ENCODE results near the gene ITGB1. TPM values are rescaled to one million over a fixed set of nuclear protein-coding genes. Genes with fewer than 3 reads are reported as not detected.

Gene ITGB1
- total RNA-seq, 4 donors from 2014 or later = 167 to 261 (median 218) TPM

DNA sequence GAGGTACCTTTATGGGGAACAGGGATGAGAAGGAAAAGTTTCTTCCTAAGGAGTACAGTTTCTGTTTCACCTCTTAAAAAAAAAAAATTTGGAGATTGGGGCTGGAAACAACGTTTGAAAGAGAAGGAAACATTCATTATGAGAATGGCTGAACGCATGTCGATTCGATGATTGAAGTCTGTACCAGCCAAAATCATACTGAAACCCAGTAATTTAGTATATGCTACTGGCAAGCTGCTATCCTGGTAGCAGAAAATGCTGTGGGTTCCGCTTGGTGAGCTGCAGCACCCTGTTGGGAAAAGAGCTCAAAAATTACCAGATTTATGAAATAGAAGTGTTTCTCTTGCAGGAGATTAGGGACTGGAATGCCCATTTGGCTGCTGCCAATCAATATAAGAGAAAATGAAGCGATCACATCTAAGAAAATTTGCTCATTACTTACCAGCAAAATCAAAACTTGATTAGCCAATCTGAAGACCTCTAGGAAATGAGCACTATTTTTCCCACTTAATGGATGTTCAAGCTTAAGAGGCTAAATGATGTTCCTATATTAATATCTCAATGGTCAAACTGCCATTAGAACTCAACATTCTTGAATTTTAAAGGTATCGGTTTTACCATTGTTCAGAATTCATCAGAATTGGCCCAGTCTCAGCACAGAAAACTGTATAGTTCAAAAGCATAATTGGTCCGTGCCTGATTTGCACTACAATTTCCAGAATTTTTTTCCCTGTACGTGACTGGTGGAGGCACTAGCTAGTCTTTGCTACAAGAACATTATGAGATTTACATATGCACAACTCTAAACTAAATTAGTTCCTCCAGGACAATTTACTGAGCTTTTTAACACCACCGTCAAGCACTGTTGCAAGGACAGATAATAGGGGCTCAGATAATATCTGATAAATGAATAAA, 1.2 kb upstream of the ITGB1 start:
- no peak for DNase-seq (ENCODE audit: low spot score in 2 of 2)

DNA sequence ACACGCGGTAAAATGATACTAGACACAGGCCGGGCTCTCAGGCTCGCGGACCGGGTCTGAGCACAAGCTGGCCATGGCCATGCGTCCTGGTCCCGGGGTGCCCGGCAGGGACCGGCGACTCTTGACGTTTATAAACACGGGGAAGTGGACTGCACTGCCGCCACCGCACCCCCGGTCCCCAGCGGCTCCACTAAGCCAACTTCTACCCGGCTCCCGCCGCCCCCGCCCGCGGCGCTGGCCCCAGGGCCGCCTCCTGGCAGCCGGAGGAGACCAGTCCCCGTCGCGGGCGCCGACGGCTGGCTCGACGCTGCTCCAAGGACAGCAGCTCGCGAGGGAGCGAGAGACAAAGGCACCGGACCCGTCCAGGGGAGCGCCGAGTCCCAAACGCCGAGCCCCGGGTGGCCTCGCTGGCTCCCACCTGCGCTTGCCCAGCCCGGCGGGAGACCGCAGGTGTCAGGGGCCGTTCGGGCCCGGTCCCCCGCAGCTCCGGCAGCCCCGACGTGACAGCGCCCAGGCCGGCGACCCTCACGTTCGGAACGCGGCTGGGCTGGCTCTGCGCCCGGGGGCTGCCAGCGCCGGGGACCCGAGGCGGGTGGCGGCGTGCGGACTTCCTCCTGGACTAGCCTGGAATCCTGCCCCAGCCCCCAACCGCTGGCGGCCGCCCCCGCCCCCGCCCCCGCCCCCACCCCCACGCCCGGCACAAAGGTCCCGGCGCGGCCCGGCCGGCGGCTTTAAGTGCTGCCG, 517 bp downstream of the ITGB1 start:
- peak; percentile 76 to 88 for DNase-seq (ENCODE audit: low spot score in 2 of 2)
- Histone ChIP-seq H3K4me1 (peaks cover 74% of the 10 kb centered on the region), H3K27ac (peak overlapping the region; percentile 97), H3K4me3 (peak overlapping the region; percentile 94), H3K36me3 (no peaks in the 10 kb centered on the region), H3K27me3 (no peaks in the 10 kb centered on the region), H3K9me3 (no peaks in the 10 kb centered on the region)
- TF ChIP-seq EP300 (IDR thresholded peaks at IDR 0.05) (no peak), POLR2AphosphoS5 (IDR thresholded peaks at IDR 0.05) (no peak), POLR2A (IDR thresholded peaks at IDR 0.05) (peak in 1 of 2 donors; percentile 33)
- TF ChIP-seq, protein P1, sequence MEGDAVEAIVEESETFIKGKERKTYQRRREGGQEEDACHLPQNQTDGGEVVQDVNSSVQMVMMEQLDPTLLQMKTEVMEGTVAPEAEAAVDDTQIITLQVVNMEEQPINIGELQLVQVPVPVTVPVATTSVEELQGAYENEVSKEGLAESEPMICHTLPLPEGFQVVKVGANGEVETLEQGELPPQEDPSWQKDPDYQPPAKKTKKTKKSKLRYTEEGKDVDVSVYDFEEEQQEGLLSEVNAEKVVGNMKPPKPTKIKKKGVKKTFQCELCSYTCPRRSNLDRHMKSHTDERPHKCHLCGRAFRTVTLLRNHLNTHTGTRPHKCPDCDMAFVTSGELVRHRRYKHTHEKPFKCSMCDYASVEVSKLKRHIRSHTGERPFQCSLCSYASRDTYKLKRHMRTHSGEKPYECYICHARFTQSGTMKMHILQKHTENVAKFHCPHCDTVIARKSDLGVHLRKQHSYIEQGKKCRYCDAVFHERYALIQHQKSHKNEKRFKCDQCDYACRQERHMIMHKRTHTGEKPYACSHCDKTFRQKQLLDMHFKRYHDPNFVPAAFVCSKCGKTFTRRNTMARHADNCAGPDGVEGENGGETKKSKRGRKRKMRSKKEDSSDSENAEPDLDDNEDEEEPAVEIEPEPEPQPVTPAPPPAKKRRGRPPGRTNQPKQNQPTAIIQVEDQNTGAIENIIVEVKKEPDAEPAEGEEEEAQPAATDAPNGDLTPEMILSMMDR (IDR thresholded peaks at IDR 0.05) = no peak
- WGBS = 0% methylated on average over 25 of the region's 87 CpGs

More for the DNA sequence above, 1.2 kb upstream of the ITGB1 start:
- no peaks in the 10 kb centered on the region for H3K9me3 ChIP-seq
- TF ChIP-seq EP300 (IDR thresholded peaks at IDR 0.05) (no peak), POLR2AphosphoS5 (IDR thresholded peaks at IDR 0.05) (no peak), POLR2A (IDR thresholded peaks at IDR 0.05) (no peak)
- TF ChIP-seq, protein P1 (IDR thresholded peaks at IDR 0.05) = no peak
- WGBS = 25% methylated on average over 10 of the region's 10 CpGs
- H3K4me3 ChIP-seq = peak overlapping the region; percentile 94
- H3K4me1 ChIP-seq = peaks cover 60% of the 10 kb centered on the region
- H3K27me3 ChIP-seq = no peaks in the 10 kb centered on the region
- no peaks in the 10 kb centered on the region for H3K36me3 ChIP-seq
- H3K27ac ChIP-seq = peak overlapping the region; percentile 97

GRCh38 chr10:32956365-32957197, 1.4 kb downstream of the ITGB1 start:
- Histone ChIP-seq H3K27ac (peak overlapping the region; percentile 97), H3K4me1 (peaks cover 71% of the 10 kb centered on the region), H3K27me3 (no peaks in the 10 kb centered on the region), H3K9me3 (no peaks in the 10 kb centered on the region), H3K4me3 (peak overlapping the region; percentile 94), H3K36me3 (no peaks in the 10 kb centered on the region)
- TF ChIP-seq POLR2AphosphoS5 (IDR thresholded peaks at IDR 0.05) = no peak
- TF ChIP-seq, protein P1 (IDR thresholded peaks at IDR 0.05) = no peak
- no peak for TF ChIP-seq POLR2A (IDR thresholded peaks at IDR 0.05)
- no peak for TF ChIP-seq EP300 (IDR thresholded peaks at IDR 0.05)
- DNase-seq (ENCODE audit: low spot score in 2 of 2) = no peak
- WGBS = 10% methylated on average over 13 of the region's 13 CpGs

DNA sequence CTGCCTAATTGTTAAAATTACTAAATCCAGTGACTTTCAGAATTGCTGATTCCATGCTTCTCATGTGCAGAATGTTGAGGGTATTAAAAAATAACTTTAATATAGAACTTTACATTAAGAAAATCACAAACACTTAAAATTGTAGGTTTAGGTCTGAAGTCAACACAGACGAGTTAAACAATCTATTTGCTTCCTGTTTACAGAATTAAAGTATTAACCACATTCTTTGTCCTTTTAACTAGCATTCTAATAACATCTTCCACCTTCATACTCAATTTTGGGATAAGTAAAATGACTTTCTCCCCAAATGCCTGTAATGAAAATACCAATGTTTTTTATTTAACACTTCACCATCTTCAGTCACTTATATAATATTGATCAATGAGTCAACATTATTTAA, 2.2 kb downstream of the ITGB1 start:
- H3K4me1 ChIP-seq = peaks cover 72% of the 10 kb centered on the region
- no peak overlapping the region for H3K27ac ChIP-seq
- no peak for DNase-seq (ENCODE audit: low spot score in 2 of 2)
- H3K27me3 ChIP-seq = no peaks in the 10 kb centered on the region
- WGBS = 4% methylated on average over 1 of the region's 1 CpG
- H3K36me3 ChIP-seq = no peaks in the 10 kb centered on the region
- H3K4me3 ChIP-seq = peak overlapping the region; percentile 94
- TF ChIP-seq POLR2A (IDR thresholded peaks at IDR 0.05) = no peak
- TF ChIP-seq POLR2AphosphoS5 (IDR thresholded peaks at IDR 0.05) = no peak
- TF ChIP-seq, protein P1 (IDR thresholded peaks at IDR 0.05) = no peak
- TF ChIP-seq EP300 (IDR thresholded peaks at IDR 0.05) = no peak
- H3K9me3 ChIP-seq = no peaks in the 10 kb centered on the region

Measured in suprapubic skin (tissue), 4 donors.